Measurements from ENCODE around the gene FSHR.

FSHR gene

GRCh38 chr2:49154140-49154539 lies at the start of gene FSHR:
Gene FSHR, minus strand, starts transcription at chr2:49154515. Its CDS starts 98 bp downstream, at chr2:49154417.
- DNase-seq, result no peak

GRCh38 chr2:49199266-49199665 lies 45.0 kb upstream of the FSHR start:
- DNase-seq, result no peak

GRCh38 chr2:49194701-49195100 lies 40.4 kb upstream of the FSHR start:
- DNase-seq, result no peak

GRCh38 chr2:49192036-49192435 lies 37.7 kb upstream of the FSHR start:
- no peak for DNase-seq

- DNase-seq, result no peak
Measured at GRCh38 chr2:49189512-49190225, 35.4 kb upstream of the FSHR start.

- no peak for DNase-seq
Measured at GRCh38 chr2:49186050-49186648, 31.8 kb upstream of the FSHR start.

GRCh38 chr2:49178656-49179055 lies 24.3 kb upstream of the FSHR start:
- no peak for DNase-seq

- no peak for DNase-seq
Measured at GRCh38 chr2:49177194-49177593, 22.9 kb upstream of the FSHR start.

GRCh38 chr2:49175831-49176230 lies 21.5 kb upstream of the FSHR start:
- no peak for DNase-seq

- no peak for DNase-seq
Measured at GRCh38 chr2:49174750-49175149, 20.4 kb upstream of the FSHR start.

- no peak for DNase-seq
Measured at GRCh38 chr2:49167131-49167530, 12.8 kb upstream of the FSHR start.

- DNase-seq, result no peak
Measured at GRCh38 chr2:49165662-49166061, 11.3 kb upstream of the FSHR start.

- DNase-seq, result no peak
Measured at GRCh38 chr2:49164729-49165128, 10.4 kb upstream of the FSHR start.

GRCh38 chr2:49162151-49162550 lies 7.8 kb upstream of the FSHR start:
- no peak for DNase-seq

GRCh38 chr2:49154891-49155290 lies 576 bp upstream of the FSHR start:
- no peak for DNase-seq

- DNase-seq, result no peak
Measured at GRCh38 chr2:49153252-49153651, 1.1 kb downstream of the FSHR start.

- DNase-seq, result no peak
Measured at GRCh38 chr2:49152824-49153223, 1.5 kb downstream of the FSHR start.

- DNase-seq, result no peak
Measured at GRCh38 chr2:49146401-49146800, 7.9 kb downstream of the FSHR start.

GRCh38 chr2:49131801-49132200 lies 22.5 kb downstream of the FSHR start:
- DNase-seq, result no peak

GRCh38 chr2:49129034-49129433 lies 25.3 kb downstream of the FSHR start:
- DNase-seq, result no peak

GRCh38 chr2:49123600-49123999 lies 30.7 kb downstream of the FSHR start:
- DNase-seq, result no peak

GRCh38 chr2:49122107-49122506 lies 32.2 kb downstream of the FSHR start:
- DNase-seq, result no peak

GRCh38 chr2:49113046-49113445 lies 41.3 kb downstream of the FSHR start:
- no peak for DNase-seq

- no peak for DNase-seq
Measured at GRCh38 chr2:49111456-49111855, 42.9 kb downstream of the FSHR start.

- no peak for DNase-seq
Measured at GRCh38 chr2:49111006-49111405, 43.3 kb downstream of the FSHR start.

Data from CD4-positive, alpha-beta T cell treated with Interleukin-10 for 1 hour (primary cell).